H1 (cell line): ENCODE data around the gene DYRK1B. TPM values are rescaled to one million over a fixed set of nuclear protein-coding genes. Genes with fewer than 3 reads are reported as not detected.

ENCODE experiments used
- CBX8 ChIP-seq: fragments of 300-800, 300-1000 bp; sonication (generic); IDR thresholded peaks from 2 replicates; pipeline ENCODE4 v1.7.1; 2016; ENCODE audit warnings: low read depth, low read length, borderline replicate concordance
- KDM4A ChIP-seq: IDR thresholded peaks from one replicate; pipeline ENCODE4 v1.7.1; 2012; ENCODE audit warnings: low read depth, mild to moderate bottlenecking, moderate library complexity, low read length, inconsistent platforms; ENCODE audit not compliant: severe bottlenecking
- SUZ12 ChIP-seq: fragments of 200-600 bp; sonication (generic); IDR thresholded peaks from 2 replicates; pipeline ENCODE4 v1.6.1; 2012; ENCODE audit warnings: mild to moderate bottlenecking, inconsistent platforms, low read length, moderate library complexity, mixed read lengths
- polyA plus RNA-seq, 7 experiments: library from polyadenylated mRNA; depleted of rRNA in 3 of 7; stranded (reverse) in 5 of 7; unstranded in 2 of 7; fragments of >200 nt in 5 of 7; fragments of 200-250 nt in 2 of 7; gene quantifications; 1 replicate in 5 of 7; 2 replicates in 1 of 7; 4 replicates in 1 of 7; pipeline versions ENCODE4 v1.2.1 to v1.2.3, GENCODE V29; 2011 to 2013; ENCODE audit warnings: missing spikeins in 2 of 7, mixed read lengths in 2 of 7
- total RNA-seq: library from RNA; stranded (reverse); fragmentation: NEBNext Ultra II Directional; extraction: Animal tissue kit (Norgen Biotek cat#: 25700); gene quantifications from 2 replicates; pipeline ENCODE4 v1.2.1, GENCODE V29; 2021
- TF ChIP-seq, protein P1 (sequence below): IDR thresholded peaks from 2 replicates; pipeline ENCODE4 v1.6.1; 2012; ENCODE audit warnings: low read length, inconsistent platforms

The DYRK1B gene
- total and polyA plus RNA-seq, 2 of the 8 experiments (the other 6 are each of a cell fraction or from before 2014, with no cell fraction given): 6.9 to 14.8 TPM

DNA sequence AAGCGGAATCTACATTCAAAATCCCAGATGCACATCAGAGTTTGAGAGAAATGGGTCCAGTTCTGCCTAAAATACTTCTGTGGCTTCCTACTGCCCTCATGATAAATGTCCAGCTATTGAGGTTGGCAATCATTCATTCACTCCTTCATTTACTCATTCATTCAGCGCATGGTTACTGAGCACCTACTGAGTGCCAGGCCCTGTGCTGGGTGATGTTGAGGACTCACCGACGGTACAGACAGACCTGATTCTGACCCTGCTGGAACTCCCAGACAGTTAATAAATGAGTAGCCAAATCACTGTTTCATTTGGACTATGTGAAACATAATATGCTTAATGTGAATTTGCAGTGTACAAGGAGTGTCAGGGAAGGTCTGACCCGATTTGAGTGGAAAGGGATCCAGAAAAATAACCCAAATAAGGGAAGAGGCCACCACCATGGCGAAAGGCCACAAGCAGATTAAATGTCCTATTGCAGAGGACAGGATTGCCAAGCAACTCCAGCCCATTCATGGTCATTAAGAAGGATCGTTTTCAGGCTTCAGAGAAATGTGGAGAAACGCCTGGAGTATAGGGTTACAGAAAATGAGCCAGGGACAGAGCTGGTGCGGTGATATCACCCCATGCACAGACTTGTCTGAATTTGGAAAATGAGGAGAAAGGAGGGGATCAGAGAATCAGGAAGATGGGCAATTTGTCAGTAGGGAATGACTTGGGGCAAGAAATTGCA lies 20.5 kb downstream of the DYRK1B start (continued):
- TF ChIP-seq, protein P1, sequence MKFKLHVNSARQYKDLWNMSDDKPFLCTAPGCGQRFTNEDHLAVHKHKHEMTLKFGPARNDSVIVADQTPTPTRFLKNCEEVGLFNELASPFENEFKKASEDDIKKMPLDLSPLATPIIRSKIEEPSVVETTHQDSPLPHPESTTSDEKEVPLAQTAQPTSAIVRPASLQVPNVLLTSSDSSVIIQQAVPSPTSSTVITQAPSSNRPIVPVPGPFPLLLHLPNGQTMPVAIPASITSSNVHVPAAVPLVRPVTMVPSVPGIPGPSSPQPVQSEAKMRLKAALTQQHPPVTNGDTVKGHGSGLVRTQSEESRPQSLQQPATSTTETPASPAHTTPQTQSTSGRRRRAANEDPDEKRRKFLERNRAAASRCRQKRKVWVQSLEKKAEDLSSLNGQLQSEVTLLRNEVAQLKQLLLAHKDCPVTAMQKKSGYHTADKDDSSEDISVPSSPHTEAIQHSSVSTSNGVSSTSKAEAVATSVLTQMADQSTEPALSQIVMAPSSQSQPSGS: no peak
- TF ChIP-seq KDM4A (no peak), SUZ12 (no peak), CBX8 (no peak)
- TF ChIP-seq, all 59 proteins: peak for 0
